Adrenal gland (tissue), 5 donors: ENCODE results near the gene PBRM1.

ENCODE experiments used
- POLR2A ChIP-seq, 2 donors: fragments of 450-650 bp; IDR thresholded peaks; one replicate each; pipeline ENCODE4 v1.6.1; 2017; ENCODE audit warnings: antibody characterized with exemption in 2 of 2, mild to moderate bottlenecking in 2 of 2, moderate library complexity in 1 of 2
- TF ChIP-seq, protein P1 (sequence below), 6 experiments: fragments of 450-650 bp in 4 of 6; fragments of 200-600 bp in 2 of 6; sonication (generic) in 1 of 6; IDR thresholded peaks; 1 replicate in 5 of 6; 2 replicates in 1 of 6; pipeline versions ENCODE4 v1.5.1 to v1.8.0; 2016 to 2021; ENCODE audit warnings: antibody characterized with exemption in 6 of 6, mild to moderate bottlenecking in 2 of 6, moderate library complexity in 1 of 6
- donor health status: DM: no; HTN: no; CAD: no.

DNA sequence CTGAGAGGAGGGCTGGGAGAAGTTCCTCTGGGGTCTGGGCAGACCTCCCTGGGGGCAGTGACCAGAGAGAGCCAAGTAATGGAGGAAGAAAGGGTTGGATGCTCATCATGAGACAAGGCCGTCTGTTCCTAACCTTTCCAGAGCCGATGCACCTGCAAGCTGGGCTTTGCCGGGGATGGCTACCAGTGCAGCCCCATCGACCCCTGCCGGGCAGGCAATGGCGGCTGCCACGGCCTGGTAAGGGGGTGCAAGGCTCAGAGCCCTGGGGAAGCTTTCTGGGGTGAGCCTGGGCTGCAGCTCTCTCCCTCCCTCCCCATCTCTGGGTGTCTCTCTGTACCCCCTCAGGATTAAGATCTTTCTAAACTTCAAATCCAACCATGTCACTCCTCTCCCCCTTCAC lies 174.2 kb downstream of the PBRM1 start:
- TF ChIP-seq POLR2A (IDR thresholded peaks at IDR 0.05), result no peak
- TF ChIP-seq, protein P1, sequence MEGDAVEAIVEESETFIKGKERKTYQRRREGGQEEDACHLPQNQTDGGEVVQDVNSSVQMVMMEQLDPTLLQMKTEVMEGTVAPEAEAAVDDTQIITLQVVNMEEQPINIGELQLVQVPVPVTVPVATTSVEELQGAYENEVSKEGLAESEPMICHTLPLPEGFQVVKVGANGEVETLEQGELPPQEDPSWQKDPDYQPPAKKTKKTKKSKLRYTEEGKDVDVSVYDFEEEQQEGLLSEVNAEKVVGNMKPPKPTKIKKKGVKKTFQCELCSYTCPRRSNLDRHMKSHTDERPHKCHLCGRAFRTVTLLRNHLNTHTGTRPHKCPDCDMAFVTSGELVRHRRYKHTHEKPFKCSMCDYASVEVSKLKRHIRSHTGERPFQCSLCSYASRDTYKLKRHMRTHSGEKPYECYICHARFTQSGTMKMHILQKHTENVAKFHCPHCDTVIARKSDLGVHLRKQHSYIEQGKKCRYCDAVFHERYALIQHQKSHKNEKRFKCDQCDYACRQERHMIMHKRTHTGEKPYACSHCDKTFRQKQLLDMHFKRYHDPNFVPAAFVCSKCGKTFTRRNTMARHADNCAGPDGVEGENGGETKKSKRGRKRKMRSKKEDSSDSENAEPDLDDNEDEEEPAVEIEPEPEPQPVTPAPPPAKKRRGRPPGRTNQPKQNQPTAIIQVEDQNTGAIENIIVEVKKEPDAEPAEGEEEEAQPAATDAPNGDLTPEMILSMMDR (IDR thresholded peaks at IDR 0.05), result no peak
